Bladder microvascular endothelial cell (primary cell): ENCODE results near the gene NDST4. TPM values are rescaled to one million over a fixed set of nuclear protein-coding genes. Genes with fewer than 3 reads are reported as not detected.

Experiments used
- total RNA-seq: library from RNA; depleted of rRNA; stranded (reverse); fragments of >200 nt; gene quantifications from 2 replicates; pipeline ENCODE4 v1.2.3, GENCODE V29; 2014

Gene NDST4
- not detected in 2 replicates for total RNA-seq

GRCh38 chr4:115113506-115114106, at the start of gene NDST4:
Gene NDST4, minus strand, starts transcription at chr4:115113620. Its CDS starts 36,584 bp downstream, at chr4:115077036.

